Measurements from ENCODE around the gene FCAMR. TPM values are rescaled to one million over a fixed set of nuclear protein-coding genes. Genes with fewer than 3 reads are reported as not detected.

The FCAMR gene
- total RNA-seq, 1 donor from 2014 or later = not detected

- no peaks in the 10 kb centered on the region for H3K9me3 Mint-ChIP-seq (ENCODE audit: unreplicated experiment)
- TF ChIP-seq EZH2 (IDR thresholded peaks at IDR 0.05; ENCODE audit: insufficient read depth, low read length) (no peak), CTCF (IDR thresholded peaks at IDR 0.05; ENCODE audit: insufficient read depth, low read depth, low read length) (no peak)
- peaks cover 28% of the 10 kb centered on the region for H3K27me3 ChIP-seq (ENCODE audit: insufficient read depth, low read length)
These were observed 56.3 kb downstream of the FCAMR start for GRCh38 chr1:206913766-206914537.

GRCh38 chr1:206912445-206913095 lies 57.7 kb downstream of the FCAMR start:
- FAIRE-seq (no peak), DNase-seq (ENCODE audit: low read depth) (peak; percentile 37)
- H3K4me3 Mint-ChIP-seq (ENCODE audit: unreplicated experiment) = no peak overlapping the region
- Histone ChIP-seq H2AFZ (ENCODE audit: low read depth, low read length) (no peak overlapping the region), H3K4me2 (ENCODE audit: low read length) (no peak overlapping the region), H3K4me1 (ENCODE audit: insufficient read depth, low read length) (no peaks in the 10 kb centered on the region), H3K36me3 (ENCODE audit: insufficient read depth, low read length) (no peaks in the 10 kb centered on the region), H3K27me3 (ENCODE audit: insufficient read depth, low read length) (peaks cover 30% of the 10 kb centered on the region), H3K9ac (ENCODE audit: low read length) (no peak overlapping the region), H3K27ac (ENCODE audit: low read depth, low read length) (no peak overlapping the region), H3K4me3 (ENCODE audit: insufficient read depth, low read depth, low read length) (no peak overlapping the region), H3K9me3 (ENCODE audit: insufficient read depth, low read depth, low read length) (no peaks in the 10 kb centered on the region), H4K20me1 (ENCODE audit: insufficient read depth, low read length) (no peaks in the 10 kb centered on the region), H3K79me2 (ENCODE audit: insufficient read depth, low read length) (no peaks in the 10 kb centered on the region)
- peaks cover 67% of the 10 kb centered on the region for H3K27me3 Mint-ChIP-seq (ENCODE audit: low read depth, unreplicated experiment)
- no peaks in the 10 kb centered on the region for H3K4me1 Mint-ChIP-seq (ENCODE audit: low read depth, unreplicated experiment)
- TF ChIP-seq CTCF (IDR thresholded peaks at IDR 0.05; ENCODE audit: insufficient read depth, low read depth, low read length) = peak; percentile 81
- TF ChIP-seq EZH2 (IDR thresholded peaks at IDR 0.05; ENCODE audit: insufficient read depth, low read length) = no peak
- H3K36me3 Mint-ChIP-seq (ENCODE audit: low read depth, unreplicated experiment) = peaks cover 2% of the 10 kb centered on the region
- H3K9me3 Mint-ChIP-seq (ENCODE audit: unreplicated experiment) = peaks cover 2% of the 10 kb centered on the region
- H3K27ac Mint-ChIP-seq (ENCODE audit: unreplicated experiment) = no peak overlapping the region

More at GRCh38 chr1:206913766-206914537, 56.3 kb downstream of the FCAMR start:
- H3K4me3 ChIP-seq (ENCODE audit: insufficient read depth, low read depth, low read length) = no peak overlapping the region
- no peaks in the 10 kb centered on the region for H3K4me1 ChIP-seq (ENCODE audit: insufficient read depth, low read length)
- FAIRE-seq (no peak), DNase-seq (ENCODE audit: low read depth) (no peak)
- no peak overlapping the region for H3K4me2 ChIP-seq (ENCODE audit: low read length)
- no peaks in the 10 kb centered on the region for H3K9me3 ChIP-seq (ENCODE audit: insufficient read depth, low read depth, low read length)
- no peaks in the 10 kb centered on the region for H3K36me3 ChIP-seq (ENCODE audit: insufficient read depth, low read length)
- H2AFZ ChIP-seq (ENCODE audit: low read depth, low read length) = no peak overlapping the region
- H3K27me3 Mint-ChIP-seq (ENCODE audit: low read depth, unreplicated experiment) = peaks cover 65% of the 10 kb centered on the region
- no peak overlapping the region for H3K9ac ChIP-seq (ENCODE audit: low read length)
- no peak overlapping the region for H3K4me3 Mint-ChIP-seq (ENCODE audit: unreplicated experiment)
- H3K27ac ChIP-seq (ENCODE audit: low read depth, low read length) = no peak overlapping the region
- H3K36me3 Mint-ChIP-seq (ENCODE audit: low read depth, unreplicated experiment) = no peaks in the 10 kb centered on the region
- no peaks in the 10 kb centered on the region for H3K79me2 ChIP-seq (ENCODE audit: insufficient read depth, low read length)
- no peaks in the 10 kb centered on the region for H3K4me1 Mint-ChIP-seq (ENCODE audit: low read depth, unreplicated experiment)
- H4K20me1 ChIP-seq (ENCODE audit: insufficient read depth, low read length) = no peaks in the 10 kb centered on the region
- no peak overlapping the region for H3K27ac Mint-ChIP-seq (ENCODE audit: unreplicated experiment)

Data from astrocyte (in vitro differentiated cells and primary cell).